HFFc6 (cell line): Measurements from ENCODE around the gene ZNF664. TPM values are rescaled to one million over a fixed set of nuclear protein-coding genes. Genes with fewer than 3 reads are reported as not detected.

Experiments used
- DNase-seq: peaks from one replicate; pipeline ENCODE4 v3.0.0-alpha.2; 2018
- H3K27ac Mint-ChIP-seq: 2 replicates; pipeline ENCODE4 v1.8.0; 2020; ENCODE audit warnings: mild to moderate bottlenecking, mixed read lengths
- H3K27me3 Mint-ChIP-seq: 2 replicates; pipeline ENCODE4 v1.8.0; 2021; ENCODE audit warnings: mild to moderate bottlenecking, moderate library complexity, mixed read lengths; ENCODE audit not compliant: insufficient read depth
- H3K36me3 Mint-ChIP-seq: 2 replicates; pipeline ENCODE4 v1.8.0; 2021; ENCODE audit warnings: low read depth, mixed read lengths
- H3K4me1 Mint-ChIP-seq: 2 replicates; pipeline ENCODE4 v1.8.0; 2020; ENCODE audit warnings: low read depth, mixed read lengths
- H3K4me3 Mint-ChIP-seq: 2 replicates; pipeline ENCODE4 v1.8.0; 2020; ENCODE audit warnings: mild to moderate bottlenecking, moderate library complexity, mixed read lengths
- H3K9me3 Mint-ChIP-seq: 2 replicates; pipeline ENCODE4 v1.8.0; 2020; ENCODE audit warnings: mild to moderate bottlenecking, mixed read lengths
- total RNA-seq, 6 experiments: library from RNA; stranded (reverse); fragmentation: NEBNext Ultra II Directional; extraction: Animal tissue kit (Norgen Biotek cat#: 25700); gene quantifications; 2 replicates in 1 of 6; 3 replicates in 5 of 6; pipeline ENCODE4 v1.2.3, GENCODE V29; 2021
- TF ChIP-seq, protein P1 (sequence below): fragments of 200-600 bp; sonication (generic); IDR thresholded peaks from 2 replicates; pipeline ENCODE4 v1.5.0; 2021; ENCODE audit warnings: antibody characterized with exemption, mild to moderate bottlenecking

ZNF664 gene
- total RNA-seq, 6 experiments from 2014 or later, result 49.1 to 55.2 (median 53.4) TPM

DNA sequence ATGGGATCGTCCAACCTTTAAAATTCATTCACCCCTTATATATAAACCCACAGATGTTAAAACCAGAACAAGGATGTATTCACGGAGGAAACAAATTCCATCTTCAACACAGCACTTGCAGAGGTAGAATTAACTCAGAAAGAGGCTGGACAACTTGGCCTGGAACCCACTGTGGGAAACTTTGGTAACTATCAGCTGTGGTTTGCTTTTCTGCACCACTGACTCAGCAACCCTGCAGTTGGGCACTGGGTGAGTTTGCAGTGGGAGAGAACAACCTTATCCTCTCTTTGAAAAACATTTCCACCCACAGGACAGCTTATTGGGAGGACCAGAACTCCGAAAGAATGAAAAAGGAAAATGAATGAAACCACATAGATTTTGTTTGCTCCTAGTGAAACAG lies 66.3 kb downstream of the ZNF664 start:
- H3K4me1 Mint-ChIP-seq, result peaks cover 22% of the 10 kb centered on the region
- H3K27me3 Mint-ChIP-seq, result peaks cover 12% of the 10 kb centered on the region
- no peaks in the 10 kb centered on the region for H3K9me3 Mint-ChIP-seq
- no peak overlapping the region for H3K4me3 Mint-ChIP-seq
- TF ChIP-seq, protein P1, sequence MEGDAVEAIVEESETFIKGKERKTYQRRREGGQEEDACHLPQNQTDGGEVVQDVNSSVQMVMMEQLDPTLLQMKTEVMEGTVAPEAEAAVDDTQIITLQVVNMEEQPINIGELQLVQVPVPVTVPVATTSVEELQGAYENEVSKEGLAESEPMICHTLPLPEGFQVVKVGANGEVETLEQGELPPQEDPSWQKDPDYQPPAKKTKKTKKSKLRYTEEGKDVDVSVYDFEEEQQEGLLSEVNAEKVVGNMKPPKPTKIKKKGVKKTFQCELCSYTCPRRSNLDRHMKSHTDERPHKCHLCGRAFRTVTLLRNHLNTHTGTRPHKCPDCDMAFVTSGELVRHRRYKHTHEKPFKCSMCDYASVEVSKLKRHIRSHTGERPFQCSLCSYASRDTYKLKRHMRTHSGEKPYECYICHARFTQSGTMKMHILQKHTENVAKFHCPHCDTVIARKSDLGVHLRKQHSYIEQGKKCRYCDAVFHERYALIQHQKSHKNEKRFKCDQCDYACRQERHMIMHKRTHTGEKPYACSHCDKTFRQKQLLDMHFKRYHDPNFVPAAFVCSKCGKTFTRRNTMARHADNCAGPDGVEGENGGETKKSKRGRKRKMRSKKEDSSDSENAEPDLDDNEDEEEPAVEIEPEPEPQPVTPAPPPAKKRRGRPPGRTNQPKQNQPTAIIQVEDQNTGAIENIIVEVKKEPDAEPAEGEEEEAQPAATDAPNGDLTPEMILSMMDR, result no peak
- H3K27ac Mint-ChIP-seq, result no peak overlapping the region
- H3K36me3 Mint-ChIP-seq, result no peaks in the 10 kb centered on the region
- DNase-seq, result no peak

DNA sequence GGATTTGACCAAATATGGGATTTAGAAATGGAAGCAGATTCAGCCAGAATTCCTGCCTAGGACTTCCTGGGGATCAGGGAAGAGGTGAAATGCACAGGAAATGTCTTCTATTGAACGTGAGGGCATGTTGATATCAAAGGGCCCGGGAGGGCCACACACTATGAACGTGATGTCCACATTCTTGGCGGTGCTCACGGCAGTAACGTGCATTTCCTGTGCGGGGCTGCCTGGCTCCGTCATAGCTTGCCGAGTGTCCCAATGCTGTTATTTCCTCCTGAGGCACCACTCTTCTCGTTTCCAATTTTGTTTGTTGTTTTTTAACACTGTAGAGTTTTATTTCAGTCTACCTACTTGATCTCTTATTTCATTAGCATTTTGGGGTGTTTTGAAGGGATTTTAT lies 67.3 kb downstream of the ZNF664 start:
- no peak for DNase-seq
- H3K4me1 Mint-ChIP-seq, result peaks cover 22% of the 10 kb centered on the region
- H3K36me3 Mint-ChIP-seq, result no peaks in the 10 kb centered on the region
- no peaks in the 10 kb centered on the region for H3K9me3 Mint-ChIP-seq
- H3K27me3 Mint-ChIP-seq, result peaks cover 18% of the 10 kb centered on the region
- no peak overlapping the region for H3K27ac Mint-ChIP-seq
- TF ChIP-seq, protein P1, result no peak
- H3K4me3 Mint-ChIP-seq, result no peak overlapping the region

DNA sequence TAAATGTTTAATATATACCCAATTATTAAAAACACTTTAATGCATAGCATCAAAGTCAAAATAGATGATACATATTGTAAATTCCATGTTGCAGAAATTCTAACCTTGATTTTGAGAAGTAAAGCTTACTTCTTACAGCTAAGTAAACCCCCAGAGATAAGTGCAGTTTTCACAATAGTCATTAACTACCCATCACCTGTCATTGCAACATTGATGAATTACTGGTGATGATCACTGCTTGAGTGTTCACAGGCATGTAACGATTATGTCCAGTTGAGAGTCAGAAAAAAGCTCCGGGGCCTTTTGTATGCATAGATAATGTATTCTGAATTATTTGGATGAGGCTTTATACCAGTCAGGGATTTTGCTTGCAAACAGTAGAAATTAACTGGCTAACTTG lies 67.7 kb downstream of the ZNF664 start:
- Mint-ChIP-seq H3K27ac (no peak overlapping the region), H3K4me3 (no peak overlapping the region), H3K4me1 (peaks cover 22% of the 10 kb centered on the region), H3K9me3 (no peaks in the 10 kb centered on the region), H3K36me3 (no peaks in the 10 kb centered on the region), H3K27me3 (peaks cover 19% of the 10 kb centered on the region)
- TF ChIP-seq, protein P1, result no peak
- DNase-seq, result no peak

DNA sequence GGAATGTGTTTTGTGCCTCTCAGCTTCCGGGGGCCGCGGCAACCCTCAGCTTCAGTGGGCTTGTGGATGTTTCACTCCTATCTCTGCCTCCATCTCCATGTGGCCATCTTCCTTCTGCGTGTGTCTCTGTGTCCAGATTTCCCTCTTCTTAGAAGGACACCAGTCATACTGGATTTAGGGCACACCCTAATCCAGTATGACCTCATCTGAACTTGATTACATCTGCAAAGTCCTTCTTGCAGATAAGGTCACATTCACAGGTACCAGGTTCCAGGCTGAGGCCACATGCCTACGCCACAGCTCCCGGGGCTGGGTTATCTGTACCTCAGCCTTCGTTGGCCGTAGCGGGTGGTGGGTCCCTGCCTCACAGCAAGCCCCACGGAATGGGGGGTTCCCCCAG lies 68.9 kb downstream of the ZNF664 start:
- DNase-seq, result no peak
- peaks cover 15% of the 10 kb centered on the region for H3K4me1 Mint-ChIP-seq
- no peak overlapping the region for H3K27ac Mint-ChIP-seq
- H3K9me3 Mint-ChIP-seq, result peaks cover 9% of the 10 kb centered on the region
- H3K36me3 Mint-ChIP-seq, result peaks cover 9% of the 10 kb centered on the region
- H3K4me3 Mint-ChIP-seq, result no peak overlapping the region
- H3K27me3 Mint-ChIP-seq, result peaks cover 19% of the 10 kb centered on the region
- TF ChIP-seq, protein P1, result no peak

DNA sequence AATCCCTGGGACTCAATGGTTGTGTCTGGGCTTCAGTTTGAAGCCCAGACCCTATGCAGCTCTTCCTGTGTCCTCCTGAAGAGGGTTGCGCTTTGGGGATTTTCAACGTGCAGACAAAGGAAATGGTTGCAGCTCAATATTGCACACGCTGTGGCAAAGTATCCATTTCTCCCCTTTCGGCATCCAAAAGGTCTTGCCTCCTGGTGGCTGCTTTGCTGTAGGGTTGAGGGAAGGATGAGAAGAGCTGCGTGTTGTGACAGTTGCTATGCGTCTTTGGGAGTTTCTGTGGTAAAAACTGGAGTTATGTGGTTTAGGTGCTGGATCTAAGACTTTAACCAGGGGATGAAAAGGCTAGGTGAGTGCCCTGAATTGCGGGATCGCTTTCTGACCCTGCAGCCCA lies 71.0 kb downstream of the ZNF664 start:
- DNase-seq, result no peak
- Mint-ChIP-seq H3K4me3 (no peak overlapping the region), H3K9me3 (peaks cover 30% of the 10 kb centered on the region), H3K27ac (no peak overlapping the region), H3K27me3 (peaks cover 19% of the 10 kb centered on the region), H3K4me1 (peaks cover 6% of the 10 kb centered on the region), H3K36me3 (peaks cover 25% of the 10 kb centered on the region)
- TF ChIP-seq, protein P1, result no peak

DNA sequence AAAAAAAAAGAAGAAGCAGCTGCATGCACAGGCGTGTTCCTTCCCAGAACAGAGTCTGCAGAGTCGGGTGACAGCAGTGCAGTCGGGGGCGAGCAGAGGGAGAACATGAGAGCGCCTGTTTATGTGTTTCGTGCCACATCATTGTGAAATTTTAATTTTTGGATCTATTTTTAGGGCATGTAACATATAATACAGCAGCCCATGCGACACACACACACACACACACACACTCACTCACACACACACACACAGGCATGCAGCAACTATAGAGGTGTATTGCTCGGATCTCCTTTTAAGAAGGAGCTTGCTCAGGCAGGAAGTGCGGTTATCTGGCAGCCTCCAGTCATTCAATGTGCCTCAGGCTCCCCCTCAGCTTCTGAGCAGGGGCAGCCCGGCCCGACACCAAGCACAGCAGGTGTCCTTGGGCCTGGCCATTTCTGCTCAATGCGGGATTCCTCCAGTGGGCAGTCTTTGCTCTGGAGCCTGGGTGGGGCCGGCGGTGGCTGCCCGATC lies 71.8 kb downstream of the ZNF664 start:
- Mint-ChIP-seq H3K9me3 (peaks cover 35% of the 10 kb centered on the region), H3K27ac (no peak overlapping the region), H3K36me3 (peaks cover 33% of the 10 kb centered on the region), H3K4me1 (no peaks in the 10 kb centered on the region), H3K4me3 (no peak overlapping the region), H3K27me3 (peaks cover 19% of the 10 kb centered on the region)
- DNase-seq, result no peak
- TF ChIP-seq, protein P1, result no peak
